HG03521 (cell line): ENCODE results near the gene SPOCK3.

Experiments
- ATAC-seq: cut with Tn5 transposase; IDR thresholded peaks from one replicate; pipeline ENCODE4 v1.9.1; 2021; ENCODE audit warnings: mild to moderate bottlenecking, moderate library complexity; ENCODE audit not compliant: unreplicated experiment

Gene SPOCK3

GRCh38 chr4:166688835-166689234 lies 545.5 kb downstream of the SPOCK3 start:
- ATAC-seq, result no peak

GRCh38 chr4:166687828-166688227 lies 546.5 kb downstream of the SPOCK3 start:
- ATAC-seq, result no peak
